HG02981 (cell line): ENCODE data around the gene ARL13B.
A peak's percentile ranks its signal among the peaks of the same experiment; 100 is the strongest.
"Not testable (repeated sequence)": the region's sequence is repeated elsewhere in the genome, so short reads cannot be mapped to it uniquely, and the experiment has no call there.

Experiments
- ATAC-seq: cut with Tn5 transposase; IDR thresholded peaks from one replicate; pipeline ENCODE4 v1.9.1; 2021; ENCODE audit warnings: mild to moderate bottlenecking, moderate library complexity; ENCODE audit not compliant: unreplicated experiment

The ARL13B gene

GRCh38 chr3:93994056-93994455 lies 14.1 kb downstream of the ARL13B start:
- ATAC-seq: no peak

GRCh38 chr3:94001191-94001590 lies 21.2 kb downstream of the ARL13B start:
- ATAC-seq: no peak

- no peak for ATAC-seq
Observed at GRCh38 chr3:94001827-94002495, 22.0 kb downstream of the ARL13B start.

GRCh38 chr3:94004301-94004910 lies 24.5 kb downstream of the ARL13B start:
- peak; percentile 92 for ATAC-seq

GRCh38 chr3:94008253-94008652 lies 28.3 kb downstream of the ARL13B start:
- ATAC-seq: no peak

GRCh38 chr3:94009608-94010007 lies 29.7 kb downstream of the ARL13B start:
- ATAC-seq: no peak

- ATAC-seq: no peak
Observed at GRCh38 chr3:94011233-94011711, 31.3 kb downstream of the ARL13B start.

GRCh38 chr3:94012185-94012584 lies 32.2 kb downstream of the ARL13B start:
- no peak for ATAC-seq

GRCh38 chr3:94015025-94015424 lies 35.1 kb downstream of the ARL13B start:
- ATAC-seq: no peak

GRCh38 chr3:94019659-94020058 lies 39.7 kb downstream of the ARL13B start:
- ATAC-seq: no peak

GRCh38 chr3:94020293-94020692 lies 40.3 kb downstream of the ARL13B start:
- no peak for ATAC-seq

- ATAC-seq: no peak
Observed at GRCh38 chr3:94024385-94024784, 44.4 kb downstream of the ARL13B start.

GRCh38 chr3:94026623-94027022 lies 46.7 kb downstream of the ARL13B start:
- no peak for ATAC-seq

GRCh38 chr3:94028093-94028837 lies 48.3 kb downstream of the ARL13B start, which contains the start of gene STX19:
Gene STX19 (minus strand): TSS chr3:94028597. CDS start chr3:94015269, 13,328 bp downstream.
- ATAC-seq: no peak

- no peak for ATAC-seq
Observed at GRCh38 chr3:94036909-94037507, 57.1 kb downstream of the ARL13B start.

GRCh38 chr3:94043285-94043684 lies 63.3 kb downstream of the ARL13B start:
- ATAC-seq: no peak

- not testable (repeated sequence) for ATAC-seq
Observed at GRCh38 chr3:94044100-94044936, 64.4 kb downstream of the ARL13B start.

- ATAC-seq: no peak
Observed at GRCh38 chr3:94046533-94046932, 66.6 kb downstream of the ARL13B start.

- no peak for ATAC-seq
Observed at GRCh38 chr3:94049267-94049666, 69.3 kb downstream of the ARL13B start.

- ATAC-seq: no peak
Observed at GRCh38 chr3:94050546-94050945, 70.6 kb downstream of the ARL13B start.
